Stimulated activated CD8-positive, alpha-beta memory T cell treated with anti-CD3 and anti-CD28 coated beads, Interleukin-12 subunit alpha, Interleukin-12 subunit beta, amount 100 ng/mL, for 1 hour (primary cell): ENCODE measurements around the gene NEDD4L.

Source experiments
- DNase-seq: peaks from one replicate; pipeline ENCODE4 v3.0.0-alpha.2; 2020; ENCODE audit warnings: low read depth

NEDD4L gene

GRCh38 chr18:58052960-58053359 lies 8.9 kb downstream of the NEDD4L start:
- no peak for DNase-seq

GRCh38 chr18:58054041-58054781 lies 10.2 kb downstream of the NEDD4L start:
- DNase-seq = no peak

- no peak for DNase-seq
Measured at GRCh38 chr18:58055890-58056558, 12.0 kb downstream of the NEDD4L start.

GRCh38 chr18:58056852-58057251 lies 12.8 kb downstream of the NEDD4L start:
- no peak for DNase-seq

GRCh38 chr18:58057291-58057965 lies 13.4 kb downstream of the NEDD4L start:
- no peak for DNase-seq

GRCh38 chr18:58058720-58059119 lies 14.7 kb downstream of the NEDD4L start:
- DNase-seq = no peak

GRCh38 chr18:58060254-58060653 lies 16.2 kb downstream of the NEDD4L start:
- DNase-seq = no peak

GRCh38 chr18:58061349-58061748 lies 17.3 kb downstream of the NEDD4L start:
- DNase-seq = no peak

- DNase-seq = no peak
Measured at GRCh38 chr18:58064406-58064998, 20.5 kb downstream of the NEDD4L start.

GRCh38 chr18:58065956-58066355 lies 21.9 kb downstream of the NEDD4L start:
- DNase-seq = no peak

GRCh38 chr18:58067601-58068000 lies 23.6 kb downstream of the NEDD4L start:
- DNase-seq = no peak

GRCh38 chr18:58069099-58069498 lies 25.1 kb downstream of the NEDD4L start:
- DNase-seq = no peak

- no peak for DNase-seq
Measured at GRCh38 chr18:58069721-58070292, 25.8 kb downstream of the NEDD4L start.

GRCh38 chr18:58076052-58076451 lies 32.0 kb downstream of the NEDD4L start:
- DNase-seq = no peak

- no peak for DNase-seq
Measured at GRCh38 chr18:58077329-58077728, 33.3 kb downstream of the NEDD4L start.

GRCh38 chr18:58078889-58079573 lies 35.0 kb downstream of the NEDD4L start:
- DNase-seq = no peak

- DNase-seq = no peak
Measured at GRCh38 chr18:58080451-58080850, 36.4 kb downstream of the NEDD4L start.

- DNase-seq = no peak
Measured at GRCh38 chr18:58087928-58088690, 44.1 kb downstream of the NEDD4L start.

- no peak for DNase-seq
Measured at GRCh38 chr18:58088691-58089065, 44.7 kb downstream of the NEDD4L start.

- no peak for DNase-seq
Measured at GRCh38 chr18:58091099-58091611, 47.1 kb downstream of the NEDD4L start.

- no peak for DNase-seq
Measured at GRCh38 chr18:58093311-58093803, 49.3 kb downstream of the NEDD4L start.
